OCI-LY7 (cell line): Measurements from ENCODE around the gene GMDS. TPM values are rescaled to one million over a fixed set of nuclear protein-coding genes. Genes with fewer than 3 reads are reported as not detected.

Source experiments
- BruUV-seq: library from RNA; stranded (reverse); fragments of 400-500 nt; replicated peaks from 2 replicates; lab custom pipeline; 2021; lab: Mats Ljungman, UMichigan
- CTCF ChIA-PET: fragments of 300-600 bp; sonication (Branson Sonifier 250); formaldehyde crosslinking; loops from one replicate; lab custom pipeline; 2022; ENCODE audit warnings: antibody characterized with exemption; ENCODE audit not compliant: unreplicated experiment; lab: Charles Lee
- POLR2A ChIA-PET: fragments of 300-600 bp; sonication (Branson Sonifier 250); formaldehyde crosslinking; loops from one replicate; lab custom pipeline; 2022; ENCODE audit warnings: antibody characterized with exemption; lab: Charles Lee
- DNase-seq: peaks from one replicate; pipeline ENCODE4 v3.0.0-alpha.2; 2015; ENCODE audit warnings: low spot score
- H2AFZ ChIP-seq: fragments of 200-600 bp; sonication (generic), shearing (Covaris generic); 2 replicates; pipeline ENCODE4 v1.6.1; 2014; ENCODE audit warnings: mild to moderate bottlenecking, antibody characterized with exemption, low read length, moderate library complexity
- H3K27ac ChIP-seq: fragments of 200-600 bp; sonication (generic); 2 replicates; pipeline ENCODE4 v1.5.1; 2014; ENCODE audit warnings: mixed run types, low read depth, mild to moderate bottlenecking, moderate library complexity, low read length, inconsistent platforms; ENCODE audit not compliant: poor library complexity, severe bottlenecking
- H3K36me3 ChIP-seq: fragments of 200-600 bp; sonication (generic); 2 replicates; pipeline ENCODE4 v1.6.1; 2014; ENCODE audit warnings: mild to moderate bottlenecking, antibody characterized with exemption, low read length, moderate library complexity, mixed read lengths; ENCODE audit not compliant: insufficient read depth
- H3K4me1 ChIP-seq: fragments of 200-600 bp; sonication (generic); 2 replicates; pipeline ENCODE4 v1.5.1; 2014; ENCODE audit warnings: mild to moderate bottlenecking, low read length; ENCODE audit not compliant: insufficient read depth, poor library complexity, severe bottlenecking
- H3K4me2 ChIP-seq: fragments of 200-600 bp; sonication (generic); 2 replicates; pipeline ENCODE4 v1.6.1; 2014; ENCODE audit warnings: mild to moderate bottlenecking, low read length
- H3K4me3 ChIP-seq: fragments of 200-600 bp; sonication (generic); 2 replicates; pipeline ENCODE4 v1.5.1; 2014; ENCODE audit warnings: mild to moderate bottlenecking, low read depth, low read length; ENCODE audit not compliant: poor library complexity, severe bottlenecking
- H3K79me2 ChIP-seq: fragments of 200-600 bp; sonication (generic); 2 replicates; pipeline ENCODE4 v1.6.1; 2016; ENCODE audit warnings: low read depth, mild to moderate bottlenecking, low read length, moderate library complexity, mixed read lengths; ENCODE audit not compliant: insufficient read depth
- H3K9me2 ChIP-seq: fragments of 200-600 bp; sonication (generic); 2 replicates; pipeline ENCODE4 v1.6.1; 2016; ENCODE audit warnings: mild to moderate bottlenecking, low read length, mixed read lengths; ENCODE audit not compliant: insufficient read depth
- H3K9me3 ChIP-seq: fragments of 200-600 bp; sonication (generic); 2 replicates; pipeline ENCODE4 v1.6.1; 2014; ENCODE audit warnings: mild to moderate bottlenecking, mixed run types, low read length, mixed read lengths
- H4K20me1 ChIP-seq: fragments of 200-600 bp; sonication (generic); 2 replicates; pipeline ENCODE4 v1.6.1; 2014; ENCODE audit warnings: mild to moderate bottlenecking, antibody characterized with exemption, low read length, moderate library complexity, mixed read lengths; ENCODE audit not compliant: insufficient read depth
- EZH2phosphoT487 ChIP-seq: fragments of 200-600 bp; sonication (generic); IDR thresholded peaks from 2 replicates; pipeline ENCODE4 v1.6.1; 2018; ENCODE audit warnings: low read depth, borderline replicate concordance, mild to moderate bottlenecking, mixed run types, antibody characterized with exemption, low read length, moderate library complexity, mixed read lengths
- intact Hi-C: fragments of 100-400 bp; cut with micrococcal nuclease; formaldehyde crosslinking; loops from one replicate; pipeline ENCODE4 v1.10.0; 2022; ENCODE audit not compliant: unreplicated experiment
- total RNA-seq, 2 experiments: library from RNA; depleted of rRNA in 1 of 2; stranded (reverse); fragments of >200 nt in 1 of 2; shearing (Covaris generic) in 1 of 2; gene quantifications; 2 replicates each; pipeline ENCODE4 v1.2.3, GENCODE V29; 2014 to 2022
- TF ChIP-seq, protein P1 (sequence below): fragments of 200-600 bp; sonication (generic); conservative IDR thresholded peaks from 2 replicates; pipeline ENCODE4 v1.5.1; 2014; ENCODE audit warnings: mild to moderate bottlenecking, antibody characterized with exemption, low read length, moderate library complexity, mixed read lengths

GMDS gene
- total RNA-seq, 2 experiments from 2014 or later: 9.9 to 26.8 TPM

DNA sequence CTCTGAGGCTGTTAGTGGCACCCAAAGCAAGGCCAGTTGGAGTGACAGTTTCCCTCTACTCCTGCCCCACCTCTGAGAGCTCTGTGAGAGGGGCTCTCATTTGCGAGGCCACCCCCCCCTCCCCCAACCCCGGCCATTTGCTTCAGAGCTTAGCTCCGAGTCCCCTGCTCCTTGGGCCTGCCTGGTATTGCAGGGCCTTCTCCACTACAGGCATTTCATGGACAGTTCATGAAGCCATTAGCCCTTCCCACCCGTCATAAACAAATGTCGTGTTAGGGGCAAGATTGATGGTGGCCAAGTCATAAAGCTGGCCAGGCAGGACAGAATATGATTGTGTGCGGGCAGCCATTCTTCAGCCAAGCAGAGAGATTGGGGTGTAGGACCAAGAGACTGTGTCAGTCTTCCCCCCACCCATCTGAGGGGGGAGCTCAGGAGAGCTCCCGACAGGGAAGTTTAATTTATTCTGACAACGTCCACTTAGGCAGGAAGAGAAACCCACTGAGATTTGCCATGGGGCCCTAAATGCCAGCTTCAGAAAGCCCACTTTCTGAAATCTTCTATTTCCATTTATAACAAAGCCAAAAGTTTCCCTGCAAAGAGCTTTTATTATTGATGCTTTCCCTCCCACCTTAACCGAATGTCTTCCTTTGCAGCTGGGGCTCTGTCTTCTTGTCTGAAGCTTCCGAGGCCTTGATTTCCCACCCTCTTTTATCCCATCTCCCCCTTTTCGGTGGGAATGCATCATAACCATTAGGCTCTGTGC, 628.5 kb downstream of the GMDS start:
- ChIA-PET POLR2A (interaction anchor here (0.9 kb wide), 1 partner anchor 188 kb away, joined by 6 read pairs; no protein-coding TSS in a partner anchor), CTCF (no interaction called here)
- Histone ChIP-seq H3K4me1 (no peaks in the 10 kb centered on the region), H3K4me2 (no peak overlapping the region), H3K9me3 (no peaks in the 10 kb centered on the region), H3K36me3 (no peaks in the 10 kb centered on the region), H3K79me2 (no peaks in the 10 kb centered on the region), H3K9me2 (no peaks in the 10 kb centered on the region), H3K27ac (no peak overlapping the region), H2AFZ (no peak overlapping the region), H4K20me1 (0 out of 2 replicates have a peak, but pooled peaks cover 3% of the 10 kb centered on the region), H3K4me3 (no peak overlapping the region)
- no TSS peak for BruUV-seq
- TF ChIP-seq, protein P1, sequence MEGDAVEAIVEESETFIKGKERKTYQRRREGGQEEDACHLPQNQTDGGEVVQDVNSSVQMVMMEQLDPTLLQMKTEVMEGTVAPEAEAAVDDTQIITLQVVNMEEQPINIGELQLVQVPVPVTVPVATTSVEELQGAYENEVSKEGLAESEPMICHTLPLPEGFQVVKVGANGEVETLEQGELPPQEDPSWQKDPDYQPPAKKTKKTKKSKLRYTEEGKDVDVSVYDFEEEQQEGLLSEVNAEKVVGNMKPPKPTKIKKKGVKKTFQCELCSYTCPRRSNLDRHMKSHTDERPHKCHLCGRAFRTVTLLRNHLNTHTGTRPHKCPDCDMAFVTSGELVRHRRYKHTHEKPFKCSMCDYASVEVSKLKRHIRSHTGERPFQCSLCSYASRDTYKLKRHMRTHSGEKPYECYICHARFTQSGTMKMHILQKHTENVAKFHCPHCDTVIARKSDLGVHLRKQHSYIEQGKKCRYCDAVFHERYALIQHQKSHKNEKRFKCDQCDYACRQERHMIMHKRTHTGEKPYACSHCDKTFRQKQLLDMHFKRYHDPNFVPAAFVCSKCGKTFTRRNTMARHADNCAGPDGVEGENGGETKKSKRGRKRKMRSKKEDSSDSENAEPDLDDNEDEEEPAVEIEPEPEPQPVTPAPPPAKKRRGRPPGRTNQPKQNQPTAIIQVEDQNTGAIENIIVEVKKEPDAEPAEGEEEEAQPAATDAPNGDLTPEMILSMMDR: no peak
- TF ChIP-seq EZH2phosphoT487: no peak
- no peak for DNase-seq
- intact Hi-C loops: no loop called here

DNA sequence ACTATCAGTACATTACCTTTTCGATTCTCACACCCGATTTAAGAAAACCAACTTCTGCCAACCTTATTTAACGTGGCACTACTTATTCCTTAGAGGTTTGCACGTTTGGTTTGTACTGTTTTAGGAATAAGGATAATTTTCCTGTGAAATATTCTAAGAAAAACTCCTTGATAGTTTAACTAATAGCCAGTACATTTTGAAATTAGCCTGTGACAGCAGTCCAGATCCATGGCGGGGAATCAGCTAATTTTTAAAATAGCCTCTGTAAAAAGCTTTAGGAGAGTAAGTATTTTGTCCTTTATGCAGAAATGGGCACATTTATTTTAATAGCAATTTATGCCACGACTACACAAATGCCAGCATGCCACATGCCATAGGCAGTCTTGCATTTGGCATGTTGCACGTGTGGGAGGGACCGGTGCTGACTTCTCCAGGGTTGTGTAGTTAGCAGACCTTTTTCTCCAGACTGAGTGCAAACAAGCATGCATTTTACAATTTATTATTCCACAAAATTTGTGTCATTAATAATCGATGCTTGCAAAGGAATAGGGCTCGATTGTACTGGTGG, 629.5 kb downstream of the GMDS start:
- CTCF ChIA-PET: no interaction called here
- Histone ChIP-seq H3K9me3 (no peaks in the 10 kb centered on the region), H3K27ac (no peak overlapping the region), H4K20me1 (0 out of 2 replicates have a peak, but pooled peaks cover 3% of the 10 kb centered on the region), H3K9me2 (no peaks in the 10 kb centered on the region), H2AFZ (no peak overlapping the region), H3K4me2 (no peak overlapping the region), H3K79me2 (no peaks in the 10 kb centered on the region), H3K4me3 (no peak overlapping the region), H3K36me3 (no peaks in the 10 kb centered on the region), H3K4me1 (no peaks in the 10 kb centered on the region)
- POLR2A ChIA-PET: interaction anchor here (0.7 kb wide), 1 partner anchor 288 kb away, joined by 3 read pairs; no protein-coding TSS in a partner anchor
- no TSS peak for BruUV-seq
- no peak for TF ChIP-seq EZH2phosphoT487
- TF ChIP-seq, protein P1: no peak
- intact Hi-C loops: no loop called here
- DNase-seq: no peak
